OCI-M1 (cell line): Measurements from ENCODE around the gene SSTR5.

Experiments
- DNase-seq: peaks from one replicate; lab custom pipeline; 2025; lab: John Stamatoyannopoulos, UW

SSTR5 gene

GRCh38 chr16:1055557-1055924, 17.0 kb upstream of the SSTR5 start:
- DNase-seq: no peak

- DNase-seq: no peak
Observed at GRCh38 chr16:1056196-1056595, 16.4 kb upstream of the SSTR5 start.

- DNase-seq: no peak
Observed at GRCh38 chr16:1057252-1057932, 15.2 kb upstream of the SSTR5 start.

- DNase-seq: no peak
Observed at GRCh38 chr16:1058216-1058615, 14.3 kb upstream of the SSTR5 start.

- DNase-seq: no peak
Observed at GRCh38 chr16:1059310-1059709, 13.2 kb upstream of the SSTR5 start.

GRCh38 chr16:1060416-1061340, 11.9 kb upstream of the SSTR5 start:
- DNase-seq: no peak

GRCh38 chr16:1061769-1062505, 10.6 kb upstream of the SSTR5 start:
- DNase-seq: no peak

- DNase-seq: no peak
Observed at GRCh38 chr16:1062895-1063294, 9.7 kb upstream of the SSTR5 start.

GRCh38 chr16:1063728-1064127, 8.8 kb upstream of the SSTR5 start:
- no peak for DNase-seq

GRCh38 chr16:1065469-1066128, 6.9 kb upstream of the SSTR5 start:
- no peak for DNase-seq

- no peak for DNase-seq
Observed at GRCh38 chr16:1066584-1067172, 5.9 kb upstream of the SSTR5 start.

GRCh38 chr16:1067629-1068028, 4.9 kb upstream of the SSTR5 start:
- no peak for DNase-seq

- DNase-seq: no peak
Observed at GRCh38 chr16:1068451-1068850, 4.1 kb upstream of the SSTR5 start.

- no peak for DNase-seq
Observed at GRCh38 chr16:1069154-1069553, 3.4 kb upstream of the SSTR5 start.

GRCh38 chr16:1070084-1070863, 2.3 kb upstream of the SSTR5 start:
- DNase-seq: no peak

GRCh38 chr16:1070864-1071408, 1.6 kb upstream of the SSTR5 start:
- no peak for DNase-seq

GRCh38 chr16:1071561-1072225, 854 bp upstream of the SSTR5 start:
- no peak for DNase-seq

GRCh38 chr16:1073262-1073558, 663 bp downstream of the SSTR5 start:
- DNase-seq: no peak

- DNase-seq: no peak
Observed at GRCh38 chr16:1073566-1074378, 1.2 kb downstream of the SSTR5 start.

- DNase-seq: no peak
Observed at GRCh38 chr16:1074379-1074649, 1.8 kb downstream of the SSTR5 start.
